GM18508 (cell line): Measurements from ENCODE around the gene EPB41L1.

ENCODE experiments used
- ATAC-seq: cut with Tn5 transposase; IDR thresholded peaks from one replicate; pipeline ENCODE4 v1.9.1; 2021; ENCODE audit warnings: moderate number of reproducible peaks; ENCODE audit not compliant: insufficient read depth, unreplicated experiment

Gene EPB41L1

GRCh38 chr20:36154700-36155628 is at the start of gene EPB41L1:
Gene EPB41L1 (plus strand): TSS chr20:36154740. CDS start chr20:36173778, 19,038 bp downstream.
- ATAC-seq = no peak

- no peak for ATAC-seq
These were observed 49.7 kb upstream of the EPB41L1 start for GRCh38 chr20:36104856-36105255.

GRCh38 chr20:36105711-36106226 is 48.8 kb upstream of the EPB41L1 start:
- no peak for ATAC-seq

- ATAC-seq = no peak
These were observed 47.9 kb upstream of the EPB41L1 start for GRCh38 chr20:36106606-36107005.

GRCh38 chr20:36107881-36108280 is 46.7 kb upstream of the EPB41L1 start:
- no peak for ATAC-seq

- no peak for ATAC-seq
These were observed 45.1 kb upstream of the EPB41L1 start for GRCh38 chr20:36109251-36109947.

GRCh38 chr20:36110994-36111393 is 43.5 kb upstream of the EPB41L1 start:
- no peak for ATAC-seq

GRCh38 chr20:36112112-36112511 is 42.4 kb upstream of the EPB41L1 start:
- ATAC-seq = no peak

GRCh38 chr20:36113036-36113435 is 41.5 kb upstream of the EPB41L1 start:
- ATAC-seq = no peak

- no peak for ATAC-seq
These were observed 40.8 kb upstream of the EPB41L1 start for GRCh38 chr20:36113566-36114250.

GRCh38 chr20:36114707-36115106 is 39.8 kb upstream of the EPB41L1 start:
- ATAC-seq = no peak

GRCh38 chr20:36115925-36116324 is 38.6 kb upstream of the EPB41L1 start:
- no peak for ATAC-seq

GRCh38 chr20:36116807-36117441 is 37.6 kb upstream of the EPB41L1 start:
- ATAC-seq = no peak

GRCh38 chr20:36117638-36118037 is 36.9 kb upstream of the EPB41L1 start:
- ATAC-seq = no peak

- no peak for ATAC-seq
These were observed 36.2 kb upstream of the EPB41L1 start for GRCh38 chr20:36118371-36118770.

GRCh38 chr20:36119537-36119936 is 35.0 kb upstream of the EPB41L1 start:
- no peak for ATAC-seq

GRCh38 chr20:36120241-36120640 is 34.3 kb upstream of the EPB41L1 start:
- ATAC-seq = no peak

- no peak for ATAC-seq
These were observed 33.5 kb upstream of the EPB41L1 start for GRCh38 chr20:36120991-36121390.

- ATAC-seq = no peak
These were observed 32.3 kb upstream of the EPB41L1 start for GRCh38 chr20:36121981-36122930.
